ENCODE measurements around the gene TH.

The TH gene

DNA sequence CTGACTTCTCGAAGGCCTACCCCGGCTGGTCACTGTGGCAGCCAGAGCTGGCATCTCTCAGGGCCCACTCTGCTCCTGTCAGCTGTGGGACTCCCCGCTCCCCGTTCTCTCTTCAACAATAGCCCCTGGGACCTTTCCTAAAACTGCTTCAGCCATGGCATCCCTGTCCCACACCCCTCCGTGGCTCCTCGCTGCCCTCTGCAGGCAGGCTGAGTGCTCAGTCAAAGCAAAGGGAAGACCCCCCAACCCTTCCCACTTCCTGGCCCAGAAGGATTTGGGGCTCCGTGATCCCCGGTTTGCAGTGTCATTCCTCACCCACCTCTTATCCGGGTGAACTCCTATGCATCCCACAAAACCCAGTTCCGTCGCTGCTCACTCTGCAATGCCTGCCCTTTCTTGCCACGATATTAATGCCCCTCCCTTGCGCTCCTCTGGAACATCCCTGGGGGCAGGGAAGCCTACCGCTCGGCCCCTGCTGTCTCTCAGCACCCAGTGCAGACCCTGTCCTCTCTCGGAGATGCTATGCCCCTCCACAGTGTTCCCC lies 1.6 kb upstream of the TH start:
- DNase-seq (ENCODE audit: low spot score), result no peak
- in situ Hi-C loops (cut with MboI; ENCODE audit: low sequenced_read_pairs, unreplicated experiment), result loop anchor here (25.0 kb wide), 1 partner anchor 511 kb away; no protein-coding TSS in a partner anchor
- TF ChIP-seq, protein P1, sequence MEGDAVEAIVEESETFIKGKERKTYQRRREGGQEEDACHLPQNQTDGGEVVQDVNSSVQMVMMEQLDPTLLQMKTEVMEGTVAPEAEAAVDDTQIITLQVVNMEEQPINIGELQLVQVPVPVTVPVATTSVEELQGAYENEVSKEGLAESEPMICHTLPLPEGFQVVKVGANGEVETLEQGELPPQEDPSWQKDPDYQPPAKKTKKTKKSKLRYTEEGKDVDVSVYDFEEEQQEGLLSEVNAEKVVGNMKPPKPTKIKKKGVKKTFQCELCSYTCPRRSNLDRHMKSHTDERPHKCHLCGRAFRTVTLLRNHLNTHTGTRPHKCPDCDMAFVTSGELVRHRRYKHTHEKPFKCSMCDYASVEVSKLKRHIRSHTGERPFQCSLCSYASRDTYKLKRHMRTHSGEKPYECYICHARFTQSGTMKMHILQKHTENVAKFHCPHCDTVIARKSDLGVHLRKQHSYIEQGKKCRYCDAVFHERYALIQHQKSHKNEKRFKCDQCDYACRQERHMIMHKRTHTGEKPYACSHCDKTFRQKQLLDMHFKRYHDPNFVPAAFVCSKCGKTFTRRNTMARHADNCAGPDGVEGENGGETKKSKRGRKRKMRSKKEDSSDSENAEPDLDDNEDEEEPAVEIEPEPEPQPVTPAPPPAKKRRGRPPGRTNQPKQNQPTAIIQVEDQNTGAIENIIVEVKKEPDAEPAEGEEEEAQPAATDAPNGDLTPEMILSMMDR (IDR thresholded peaks at IDR 0.05; ENCODE audit: borderline replicate concordance, control extremely low read depth, extremely low read depth, insufficient read depth, missing control alignments), result peak; percentile 14

DNA sequence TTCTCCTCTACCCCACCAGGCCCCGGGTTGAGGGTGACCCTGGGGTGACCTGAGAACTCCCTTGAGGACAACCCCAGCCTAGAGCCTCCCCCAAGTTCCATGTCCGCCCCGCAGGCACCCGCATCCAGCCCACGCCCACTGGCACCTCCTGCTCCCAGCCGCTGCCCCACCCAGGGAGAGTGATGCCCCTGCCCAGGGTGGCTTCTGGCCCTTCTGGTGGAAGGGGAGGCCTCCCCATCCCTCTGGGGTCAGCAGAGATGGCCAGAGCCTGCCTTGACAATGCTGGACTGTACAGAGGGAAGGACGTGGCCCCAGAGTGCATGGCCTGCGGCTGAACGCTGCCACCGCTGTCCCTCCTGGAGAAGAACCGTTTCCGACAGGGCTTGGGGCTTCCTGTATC lies 1.1 kb upstream of the TH start:
- DNase-seq (ENCODE audit: low spot score), result no peak
- TF ChIP-seq, protein P1 (IDR thresholded peaks at IDR 0.05; ENCODE audit: borderline replicate concordance, control extremely low read depth, extremely low read depth, insufficient read depth, missing control alignments), result no peak
- in situ Hi-C loops (cut with MboI; ENCODE audit: low sequenced_read_pairs, unreplicated experiment), result loop anchor here (25.0 kb wide), 1 partner anchor 510 kb away; no protein-coding TSS in a partner anchor

DNA sequence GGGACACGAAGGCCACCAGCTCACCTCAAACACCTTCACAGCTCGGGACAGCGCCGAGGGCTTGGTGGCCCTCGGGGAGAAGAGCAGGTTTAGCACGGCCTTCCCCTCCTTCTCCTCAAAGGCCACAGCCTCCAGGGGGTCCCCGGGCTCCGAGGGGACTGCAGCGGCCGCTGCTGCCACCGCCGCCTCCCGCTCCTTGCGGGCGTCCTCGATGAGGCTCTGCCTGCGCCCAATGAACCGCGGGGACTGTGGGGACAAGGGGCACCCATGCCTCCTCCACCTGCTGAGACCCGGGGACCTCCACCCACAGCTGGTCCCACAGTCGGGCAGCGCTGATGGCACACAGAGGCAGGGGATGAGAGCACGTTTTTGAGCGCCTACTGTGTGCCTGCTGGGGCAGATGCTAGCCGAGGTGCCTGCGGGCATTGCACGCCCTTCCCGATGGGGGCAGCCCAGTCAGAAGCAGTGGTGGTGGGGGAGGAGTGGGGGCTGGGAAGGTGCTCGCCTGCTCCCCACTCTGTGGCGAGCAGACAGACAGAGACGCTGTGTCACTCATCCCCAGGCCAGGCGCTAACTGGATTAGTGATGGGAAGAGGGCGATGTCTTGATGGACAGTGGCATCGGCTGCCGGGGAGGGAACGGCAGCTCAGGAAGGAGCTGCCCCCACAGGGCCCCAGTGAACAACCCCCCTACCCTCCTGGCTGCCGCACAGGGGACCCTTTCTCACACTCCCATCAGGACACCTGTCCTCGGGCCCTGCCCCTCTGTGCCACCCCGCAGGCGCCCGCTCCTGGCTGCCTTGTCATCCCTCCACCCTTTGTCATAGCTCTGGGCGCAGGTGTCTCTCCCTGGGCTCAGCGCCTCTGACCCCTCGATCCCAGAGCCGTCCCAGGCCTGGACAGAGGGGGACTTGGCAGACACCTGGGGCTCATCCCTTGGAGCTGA lies 1.7 kb downstream of the TH start:
- in situ Hi-C loops (cut with MboI; ENCODE audit: low sequenced_read_pairs, unreplicated experiment), result loop anchor here (25.0 kb wide), 1 partner anchor 508 kb away; no protein-coding TSS in a partner anchor
- no peak for DNase-seq (ENCODE audit: low spot score)
- TF ChIP-seq, protein P1 (IDR thresholded peaks at IDR 0.05; ENCODE audit: borderline replicate concordance, control extremely low read depth, extremely low read depth, insufficient read depth, missing control alignments), result no peak

DNA sequence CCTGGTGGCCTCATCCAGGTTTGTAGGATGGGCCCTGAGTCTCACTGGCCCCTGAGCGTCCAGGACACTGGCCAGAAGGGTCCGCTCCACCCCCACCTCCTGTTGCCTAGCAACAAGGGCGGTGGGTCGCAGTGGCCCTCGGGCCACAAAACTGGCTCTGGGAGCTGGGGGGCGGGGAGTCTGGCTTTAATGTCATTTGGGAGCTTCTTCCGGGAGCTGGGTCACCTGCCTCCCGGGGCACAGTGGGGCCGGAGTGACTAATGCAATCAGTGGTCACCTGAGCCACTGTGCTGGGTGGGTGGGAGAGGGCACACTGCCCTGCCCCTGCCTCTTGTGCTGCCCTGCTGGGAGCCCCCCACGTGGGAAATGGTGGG lies 2.6 kb downstream of the TH start:
- TF ChIP-seq, protein P1 (IDR thresholded peaks at IDR 0.05; ENCODE audit: borderline replicate concordance, control extremely low read depth, extremely low read depth, insufficient read depth, missing control alignments), result no peak
- DNase-seq (ENCODE audit: low spot score), result no peak
- in situ Hi-C loops (cut with MboI; ENCODE audit: low sequenced_read_pairs, unreplicated experiment), result loop anchor here (25.0 kb wide), 1 partner anchor 507 kb away; no protein-coding TSS in a partner anchor

DNA sequence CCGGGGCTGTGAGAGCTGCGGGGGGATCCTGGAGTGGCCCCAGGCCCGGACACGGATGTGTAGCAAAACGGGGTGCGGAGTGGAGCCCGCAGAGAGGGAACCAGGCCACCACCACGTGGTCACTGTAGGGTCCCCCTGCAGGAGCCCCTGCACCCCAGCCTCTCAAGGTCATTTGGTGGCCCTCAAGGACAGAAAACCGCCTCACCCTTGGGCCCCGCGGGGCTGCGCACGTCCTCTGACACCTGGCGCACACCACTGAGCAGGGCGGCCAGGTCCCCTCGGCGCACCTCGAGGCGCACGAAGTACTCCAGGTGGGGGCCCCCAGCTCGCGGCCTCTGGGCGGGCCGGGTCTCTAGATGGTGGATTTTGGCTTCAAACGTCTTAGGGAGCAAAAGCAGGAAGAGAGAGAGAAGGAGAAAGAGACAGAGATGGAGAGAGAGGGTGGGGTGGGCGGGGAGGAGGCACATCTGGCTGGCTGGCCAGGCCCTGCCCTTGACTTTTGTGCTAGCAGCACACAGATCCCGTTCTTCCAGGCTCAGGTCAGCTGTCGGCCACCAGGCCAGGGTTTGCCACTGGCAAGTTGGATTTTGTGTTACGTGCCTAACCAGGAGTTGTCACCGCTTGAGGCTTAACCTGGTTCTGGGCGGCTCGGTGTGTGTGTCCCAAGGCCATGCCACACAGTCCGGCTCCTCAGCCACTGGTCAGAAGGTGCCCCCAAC lies 3.2 kb downstream of the TH start:
- DNase-seq (ENCODE audit: low spot score), result no peak
- TF ChIP-seq, protein P1 (IDR thresholded peaks at IDR 0.05; ENCODE audit: borderline replicate concordance, control extremely low read depth, extremely low read depth, insufficient read depth, missing control alignments), result no peak
- in situ Hi-C loops (cut with MboI; ENCODE audit: low sequenced_read_pairs, unreplicated experiment), result loop anchor here (25.0 kb wide), 1 partner anchor 506 kb away; no protein-coding TSS in a partner anchor
